ENCODE measurements around the gene TSHR. TPM values are rescaled to one million over a fixed set of nuclear protein-coding genes. Genes with fewer than 3 reads are reported as not detected.

Gene TSHR
- total RNA-seq, 1 experiment from 2014 or later = not detected

DNA sequence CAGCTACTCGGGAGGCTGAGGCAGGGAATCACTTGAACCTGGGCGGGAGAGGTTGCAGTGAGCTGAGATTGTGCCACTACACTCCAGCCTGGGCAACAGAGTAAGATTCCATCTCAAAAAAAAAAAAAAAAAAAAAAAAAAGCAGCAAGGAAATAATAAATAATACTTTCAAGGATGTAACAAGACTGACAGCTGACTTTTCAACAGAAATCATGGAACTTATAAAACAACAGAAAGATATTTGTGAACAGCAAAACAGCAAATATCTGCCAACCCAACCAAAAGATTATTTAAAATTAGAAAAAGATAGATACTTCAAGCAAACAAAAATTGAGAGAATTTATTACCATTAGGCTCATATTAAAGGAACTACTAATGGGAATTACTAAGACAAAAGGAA, 115.1 kb downstream of the TSHR start:
- H3K9me2 ChIP-seq (ENCODE audit: insufficient read depth) = no peaks in the 10 kb centered on the region
- no peak overlapping the region for H3K9ac ChIP-seq (ENCODE audit: low read length)
- RAD21 ChIA-PET (ENCODE audit: low non-redundant PET in 1 of 2, low total read pairs in 2 of 2, uncharacterized antibody in 2 of 2, unreplicated experiment in 2 of 2) = no interaction called here
- no peak overlapping the region for H3K4me3 ChIP-seq (replicated peaks in 1 of 2; ENCODE audit: low read depth in 1 of 2, low read length in 2 of 2)
- ATAC-seq (no peak), DNase-seq (ENCODE audit: low read depth, low spot score) (no peak)
- intact Hi-C loops (cut with micrococcal nuclease) = no loop called here
- H3K27me3 ChIP-seq (ENCODE audit: insufficient read depth, low read length) = no peaks in the 10 kb centered on the region
- BruUV-seq (replicated peaks) = no TSS peak
- no peak overlapping the region for H3K27ac ChIP-seq (ENCODE audit: low read depth, low read length)
- H4K20me1 ChIP-seq (ENCODE audit: insufficient read depth) = no peaks in the 10 kb centered on the region
- H3K79me2 ChIP-seq (ENCODE audit: insufficient read depth, low read length) = no peaks in the 10 kb centered on the region
- POLR2A ChIA-PET = no interaction called here
- H2AFZ ChIP-seq (ENCODE audit: low read depth, low read length, poor library complexity, severe bottlenecking) = no peak overlapping the region
- CTCF ChIA-PET = no interaction called here
- TF ChIP-seq ZNF274 (IDR thresholded peaks at IDR 0.05; ENCODE audit: low read depth, low read length) (no peak), FOSL1 (IDR thresholded peaks at IDR 0.05; ENCODE audit: low read depth) (no peak), EGR1 (IDR thresholded peaks at IDR 0.05; ENCODE audit: low read depth) (no peak), SP1 (IDR thresholded peaks at IDR 0.05; ENCODE audit: low read depth) (no peak), TCF7L2 (IDR thresholded peaks at IDR 0.05; ENCODE audit: borderline replicate concordance, extremely low read depth, insufficient read depth, insufficient read length) (no peak), EZH2 (IDR thresholded peaks at IDR 0.05) (no peak), SRF (IDR thresholded peaks at IDR 0.05; ENCODE audit: low read depth) (no peak)
- TF ChIP-seq, protein P1, sequence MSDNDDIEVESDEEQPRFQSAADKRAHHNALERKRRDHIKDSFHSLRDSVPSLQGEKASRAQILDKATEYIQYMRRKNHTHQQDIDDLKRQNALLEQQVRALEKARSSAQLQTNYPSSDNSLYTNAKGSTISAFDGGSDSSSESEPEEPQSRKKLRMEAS (IDR thresholded peaks at IDR 0.05) = no peak
- peaks cover 0 to 3% of the 10 kb centered on the region in 2 experiments; a peak in 1 of 4 replicates for H3K9me3 ChIP-seq (ENCODE audit: control insufficient read depth in 1 of 2, insufficient read depth in 1 of 2, low read depth in 1 of 2, low read length in 2 of 2)
- no peak overlapping the region for H3K4me2 ChIP-seq (ENCODE audit: low read length)
- no peaks in the 10 kb centered on the region for H3K36me3 ChIP-seq (ENCODE audit: control insufficient read depth in 1 of 2, insufficient read depth in 2 of 2, low read length in 2 of 2)
- H3K4me1 ChIP-seq (ENCODE audit: control insufficient read depth in 1 of 2, insufficient read depth in 2 of 2, low read length in 2 of 2) = no peaks in the 10 kb centered on the region

DNA sequence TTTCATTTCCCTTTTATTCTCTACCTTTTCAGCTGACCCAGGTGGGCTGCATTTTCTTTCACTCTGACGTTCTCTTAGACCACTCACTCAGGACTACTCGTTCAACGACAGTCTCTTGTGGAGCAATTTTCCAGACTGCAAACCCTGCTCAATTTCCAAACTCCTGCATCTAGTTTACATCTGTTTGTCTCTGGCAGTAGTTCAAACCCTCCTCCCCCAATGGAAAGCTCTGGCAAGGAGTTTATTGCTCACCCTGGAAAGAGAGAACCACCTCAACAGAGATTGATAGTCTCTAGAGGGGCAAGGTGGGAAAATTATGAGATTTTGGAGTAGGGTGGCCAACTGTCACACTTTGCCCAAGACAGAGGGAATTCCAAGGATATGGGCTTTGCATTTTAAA, 130.2 kb downstream of the TSHR start:
- ChIA-PET RAD21 (ENCODE audit: low non-redundant PET in 1 of 2, low total read pairs in 2 of 2, uncharacterized antibody in 2 of 2, unreplicated experiment in 2 of 2) (no interaction called here), CTCF (no interaction called here), POLR2A (no interaction called here)
- H3K9ac ChIP-seq (ENCODE audit: low read length) = no peak overlapping the region
- H3K4me3 ChIP-seq (replicated peaks in 1 of 2; ENCODE audit: low read depth in 1 of 2, low read length in 2 of 2) = no peak overlapping the region
- DNase-seq (ENCODE audit: low read depth, low spot score) (no peak), ATAC-seq (no peak)
- no peaks in the 10 kb centered on the region for H3K36me3 ChIP-seq (ENCODE audit: control insufficient read depth in 1 of 2, insufficient read depth in 2 of 2, low read length in 2 of 2)
- no peak overlapping the region for H3K4me2 ChIP-seq (ENCODE audit: low read length)
- no TSS peak for BruUV-seq (replicated peaks)
- H3K9me3 ChIP-seq (ENCODE audit: control insufficient read depth in 1 of 2, insufficient read depth in 1 of 2, low read depth in 1 of 2, low read length in 2 of 2) = no peaks in the 10 kb centered on the region
- H2AFZ ChIP-seq (ENCODE audit: low read depth, low read length, poor library complexity, severe bottlenecking) = no peak overlapping the region
- no peak overlapping the region for H3K27ac ChIP-seq (ENCODE audit: low read depth, low read length)
- TF ChIP-seq JUND (IDR thresholded peaks at IDR 0.05) (no peak), FOSL1 (IDR thresholded peaks at IDR 0.05; ENCODE audit: low read depth) (no peak), RAD21 (IDR thresholded peaks at IDR 0.05; ENCODE audit: low read depth) (no peak), SIN3A (IDR thresholded peaks at IDR 0.05; ENCODE audit: low read depth) (no peak), SRF (IDR thresholded peaks at IDR 0.05; ENCODE audit: low read depth) (no peak), ELF1 (IDR thresholded peaks at IDR 0.05; ENCODE audit: borderline replicate concordance, low read depth) (no peak), CEBPB (IDR thresholded peaks at IDR 0.05; ENCODE audit: low read depth) (no peak), YY1 (IDR thresholded peaks at IDR 0.05; ENCODE audit: extremely low read depth, insufficient replicate concordance, low read depth, low read length) (no peak), POLR2A (IDR thresholded peaks at IDR 0.05; ENCODE audit: borderline replicate concordance, extremely low read depth, insufficient read depth, insufficient read length) (no peak), ZNF274 (IDR thresholded peaks at IDR 0.05; ENCODE audit: low read depth, low read length) (no peak), EZH2phosphoT487 (IDR thresholded peaks at IDR 0.05; ENCODE audit: borderline replicate concordance) (no peak), EGR1 (IDR thresholded peaks at IDR 0.05; ENCODE audit: low read depth) (no peak)
- TF ChIP-seq, protein P2, sequence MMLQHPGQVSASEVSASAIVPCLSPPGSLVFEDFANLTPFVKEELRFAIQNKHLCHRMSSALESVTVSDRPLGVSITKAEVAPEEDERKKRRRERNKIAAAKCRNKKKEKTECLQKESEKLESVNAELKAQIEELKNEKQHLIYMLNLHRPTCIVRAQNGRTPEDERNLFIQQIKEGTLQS (IDR thresholded peaks at IDR 0.05) = no peak
- TF ChIP-seq, protein P3, sequence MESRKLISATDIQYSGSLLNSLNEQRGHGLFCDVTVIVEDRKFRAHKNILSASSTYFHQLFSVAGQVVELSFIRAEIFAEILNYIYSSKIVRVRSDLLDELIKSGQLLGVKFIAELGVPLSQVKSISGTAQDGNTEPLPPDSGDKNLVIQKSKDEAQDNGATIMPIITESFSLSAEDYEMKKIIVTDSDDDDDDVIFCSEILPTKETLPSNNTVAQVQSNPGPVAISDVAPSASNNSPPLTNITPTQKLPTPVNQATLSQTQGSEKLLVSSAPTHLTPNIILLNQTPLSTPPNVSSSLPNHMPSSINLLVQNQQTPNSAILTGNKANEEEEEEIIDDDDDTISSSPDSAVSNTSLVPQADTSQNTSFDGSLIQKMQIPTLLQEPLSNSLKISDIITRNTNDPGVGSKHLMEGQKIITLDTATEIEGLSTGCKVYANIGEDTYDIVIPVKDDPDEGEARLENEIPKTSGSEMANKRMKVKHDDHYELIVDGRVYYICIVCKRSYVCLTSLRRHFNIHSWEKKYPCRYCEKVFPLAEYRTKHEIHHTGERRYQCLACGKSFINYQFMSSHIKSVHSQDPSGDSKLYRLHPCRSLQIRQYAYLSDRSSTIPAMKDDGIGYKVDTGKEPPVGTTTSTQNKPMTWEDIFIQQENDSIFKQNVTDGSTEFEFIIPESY (IDR thresholded peaks at IDR 0.05; ENCODE audit: extremely low read depth, insufficient replicate concordance, low read length) = no peak
- no peaks in the 10 kb centered on the region for H3K27me3 ChIP-seq (ENCODE audit: insufficient read depth, low read length)
- H4K20me1 ChIP-seq (ENCODE audit: insufficient read depth) = no peaks in the 10 kb centered on the region
- no peaks in the 10 kb centered on the region for H3K4me1 ChIP-seq (ENCODE audit: control insufficient read depth in 1 of 2, insufficient read depth in 2 of 2, low read length in 2 of 2)
- no peaks in the 10 kb centered on the region for H3K9me2 ChIP-seq (ENCODE audit: insufficient read depth)
- H3K79me2 ChIP-seq (ENCODE audit: insufficient read depth, low read length) = no peaks in the 10 kb centered on the region
- intact Hi-C loops (cut with micrococcal nuclease) = no loop called here

All from HCT116 (cell line).